Measurements from ENCODE around the gene CCDC47.

GRCh38 chr17:63822537-63822936 is 49.1 kb upstream of the CCDC47 start:
- TF ChIP-seq SP1 (IDR thresholded peaks at IDR 0.05) (no peak), BHLHE40 (IDR thresholded peaks at IDR 0.05; ENCODE audit: borderline replicate concordance) (no peak), FOXA1 (IDR thresholded peaks at IDR 0.05) (no peak), HDGF (IDR thresholded peaks at IDR 0.05; ENCODE audit: borderline replicate concordance) (no peak), ZNF384 (IDR thresholded peaks at IDR 0.05) (no peak), L3MBTL2 (conservative IDR thresholded peaks at IDR 0.05) (no peak), ARNT (IDR thresholded peaks at IDR 0.05) (no peak), FOXM1 (IDR thresholded peaks at IDR 0.05; ENCODE audit: borderline replicate concordance) (no peak)

Data from HEK293T (cell line).